Right atrium auricular region (tissue), 2 donors: ENCODE data around the gene SATB1. TPM values are rescaled to one million over a fixed set of nuclear protein-coding genes. Genes with fewer than 3 reads are reported as not detected.

Source experiments
- DNase-seq: peaks from one replicate; pipeline ENCODE4 v3.0.0-alpha.2; 2019; ENCODE audit warnings: low spot score
- H3K27ac ChIP-seq, 2 donors: fragments of 200-600 bp; sonication (generic); 1 replicate in 1 of 2; 2 replicates in 1 of 2; pipeline ENCODE4 v1.5.1; 2016 to 2019
- H3K27me3 ChIP-seq, 2 donors: fragments of 200-600 bp; sonication (generic); one replicate each; pipeline versions ENCODE4 v1.5.1 to v1.6.0; 2017 to 2019
- H3K36me3 ChIP-seq: fragments of 200-600 bp; sonication (generic); one replicate; pipeline ENCODE4 v1.5.1; 2016
- H3K4me1 ChIP-seq, 2 donors: fragments of 200-600 bp; sonication (generic); one replicate each; pipeline versions ENCODE4 v1.5.1 to v1.6.0; 2017 to 2019
- H3K4me3 ChIP-seq, 2 donors: fragments of 200-600 bp; sonication (generic); 1 replicate in 1 of 2; 2 replicates in 1 of 2; pipeline ENCODE4 v1.5.1; 2017 to 2019; ENCODE audit warnings: mild to moderate bottlenecking in 1 of 2, moderate library complexity in 1 of 2
- H3K9me3 ChIP-seq, 2 donors: fragments of 200-600 bp; sonication (generic); one replicate each; pipeline ENCODE4 v1.5.1; 2019
- CTCF ChIP-seq, 2 donors: fragments of 200-600 bp; sonication (generic); IDR thresholded peaks; one replicate each; pipeline ENCODE4 v1.5.1; 2019; ENCODE audit warnings: antibody characterized with exemption in 2 of 2
- total RNA-seq, 2 donors: library from RNA; depleted of rRNA; stranded (reverse); fragments of >200 nt; gene quantifications; one replicate each; pipeline ENCODE4 v1.1.0, GENCODE V29; 2016

The SATB1 gene
- total RNA-seq, 2 donors from 2014 or later: 41.6 to 45.2 TPM

DNA sequence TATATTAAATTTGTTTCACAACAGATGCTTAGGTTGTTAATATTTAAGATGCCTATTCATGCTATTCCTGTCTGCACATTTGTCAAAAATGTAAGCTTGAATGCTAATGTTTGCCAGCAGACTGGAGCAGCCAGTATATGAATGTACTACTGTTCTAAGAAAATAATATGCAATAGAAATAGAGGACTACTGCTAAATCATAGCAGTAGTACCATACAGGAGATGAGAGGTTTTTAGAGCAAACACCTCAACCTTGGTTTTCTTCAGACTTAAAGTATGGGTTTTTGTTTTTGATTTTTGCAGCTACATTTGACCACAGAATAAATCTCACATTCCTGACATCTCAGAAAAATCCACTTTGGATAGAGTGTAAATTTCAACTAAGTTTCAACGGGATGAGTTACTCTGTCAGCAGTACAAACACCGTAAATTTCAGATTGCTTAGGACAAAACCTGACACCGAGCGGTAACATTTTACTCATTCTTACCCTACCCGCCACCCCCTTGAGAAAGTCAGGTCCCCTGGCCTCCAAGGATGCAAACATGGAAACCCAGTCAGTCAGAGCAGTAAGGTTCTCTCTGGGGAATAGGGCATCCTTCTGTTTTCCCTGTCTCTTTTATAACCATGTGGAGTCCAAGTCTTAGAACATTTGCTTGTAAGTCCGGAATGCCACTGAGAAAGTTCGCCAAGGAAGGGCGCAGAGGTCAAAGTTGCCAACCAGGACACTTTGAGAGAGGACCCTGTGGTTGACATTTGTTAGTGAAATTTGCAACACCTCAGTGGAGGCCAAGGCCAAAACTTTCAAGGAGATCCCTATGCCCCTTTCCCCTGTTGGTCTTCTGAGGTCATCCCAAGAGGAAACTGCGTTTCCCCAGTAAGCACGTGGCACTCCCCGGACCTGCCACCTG lies 17.9 kb upstream of the SATB1 start:
- H3K36me3 ChIP-seq: no peaks in the 10 kb centered on the region
- H3K4me3 ChIP-seq: peak overlapping the region in 1 of 2 donors; percentile 64
- H3K27ac ChIP-seq: no peak overlapping the region
- H3K9me3 ChIP-seq: no peaks in the 10 kb centered on the region
- peaks cover 0 to 18% of the 10 kb centered on the region in 2 donors for H3K4me1 ChIP-seq
- no peaks in the 10 kb centered on the region for H3K27me3 ChIP-seq
- DNase-seq: no peak
- no peak for TF ChIP-seq CTCF (IDR thresholded peaks at IDR 0.05)

DNA sequence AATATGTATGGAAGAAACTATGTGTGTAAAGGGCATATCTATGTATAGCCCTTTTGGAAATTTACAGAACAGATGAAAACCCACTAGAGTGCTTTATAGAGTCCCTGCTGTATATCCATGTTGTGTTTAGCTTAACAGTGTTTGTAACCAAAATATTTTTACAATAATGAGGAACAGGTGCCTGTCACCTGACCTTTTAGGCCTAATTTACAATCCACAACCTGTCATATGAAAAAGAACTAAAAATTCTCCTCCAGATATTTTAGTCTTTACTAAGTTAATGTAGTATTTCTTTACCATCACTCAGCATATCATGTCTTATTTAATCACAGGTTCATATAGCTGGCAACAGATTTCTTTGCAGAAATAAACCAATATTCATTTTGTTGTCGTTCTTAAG lies 16.4 kb upstream of the SATB1 start:
- TF ChIP-seq CTCF (IDR thresholded peaks at IDR 0.05): no peak
- H3K27ac ChIP-seq: no peak overlapping the region
- H3K36me3 ChIP-seq: no peaks in the 10 kb centered on the region
- peaks cover 0 to 18% of the 10 kb centered on the region in 2 donors for H3K4me1 ChIP-seq
- DNase-seq: no peak
- no peaks in the 10 kb centered on the region for H3K9me3 ChIP-seq
- H3K4me3 ChIP-seq: no peak overlapping the region
- no peaks in the 10 kb centered on the region for H3K27me3 ChIP-seq

DNA sequence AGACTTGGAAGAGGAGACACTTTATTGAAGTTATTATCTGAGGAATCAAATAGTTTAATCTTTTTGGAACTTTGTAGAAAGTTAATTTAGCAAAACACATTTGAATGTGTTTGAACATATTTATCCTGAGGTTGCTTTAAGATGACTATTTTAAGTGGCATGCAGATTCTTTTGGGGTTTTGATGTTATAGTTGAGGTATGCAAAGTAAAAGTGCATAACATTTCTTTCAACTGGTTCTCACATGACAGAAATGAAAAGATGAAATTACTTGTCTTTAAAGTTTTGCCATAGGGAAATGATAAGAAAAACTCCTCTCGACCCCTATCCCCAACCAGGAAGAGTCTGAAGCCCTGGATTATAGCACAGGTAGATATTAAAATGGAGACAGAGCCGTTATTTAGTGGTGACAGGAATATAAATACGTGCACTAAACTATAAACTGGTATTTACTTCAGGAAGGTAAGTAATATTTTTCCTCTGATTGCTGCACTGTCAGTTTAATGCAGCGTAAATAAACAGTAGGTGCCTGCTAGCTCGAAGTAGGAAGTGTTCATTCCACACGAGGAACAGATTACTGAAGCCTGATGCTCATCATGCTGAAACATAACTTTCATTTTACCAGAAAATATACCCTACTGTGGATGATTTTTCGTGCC lies 15.1 kb upstream of the SATB1 start:
- Histone ChIP-seq H3K27me3 (no peaks in the 10 kb centered on the region), H3K9me3 (no peaks in the 10 kb centered on the region), H3K36me3 (no peaks in the 10 kb centered on the region), H3K4me3 (no peak overlapping the region), H3K27ac (no peak overlapping the region), H3K4me1 (peaks cover 0 to 12% of the 10 kb centered on the region in 2 donors)
- TF ChIP-seq CTCF (IDR thresholded peaks at IDR 0.05): no peak
- DNase-seq: no peak

DNA sequence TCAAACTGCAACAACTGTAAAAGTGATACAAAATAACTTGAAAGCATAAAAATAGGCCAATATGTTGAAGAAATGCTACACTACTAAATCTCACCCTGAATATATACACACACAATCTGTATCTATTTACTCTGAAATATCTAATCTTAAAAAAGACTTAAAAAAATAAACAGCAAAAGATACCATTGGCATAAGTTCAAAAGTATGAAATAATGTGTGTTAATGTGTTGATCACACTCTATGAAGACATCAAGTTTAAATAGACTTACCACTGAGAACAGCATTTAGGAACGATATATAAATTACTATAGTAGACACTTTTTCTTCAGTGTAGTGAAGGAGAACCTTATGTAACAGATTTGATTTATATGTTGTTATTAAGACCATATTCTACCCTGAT lies 14.1 kb upstream of the SATB1 start:
- H3K27me3 ChIP-seq: no peaks in the 10 kb centered on the region
- no peak overlapping the region for H3K27ac ChIP-seq
- DNase-seq: no peak
- H3K9me3 ChIP-seq: no peaks in the 10 kb centered on the region
- TF ChIP-seq CTCF (IDR thresholded peaks at IDR 0.05): no peak
- peaks cover 0 to 9% of the 10 kb centered on the region in 2 donors for H3K4me1 ChIP-seq
- no peak overlapping the region for H3K4me3 ChIP-seq
- H3K36me3 ChIP-seq: no peaks in the 10 kb centered on the region

DNA sequence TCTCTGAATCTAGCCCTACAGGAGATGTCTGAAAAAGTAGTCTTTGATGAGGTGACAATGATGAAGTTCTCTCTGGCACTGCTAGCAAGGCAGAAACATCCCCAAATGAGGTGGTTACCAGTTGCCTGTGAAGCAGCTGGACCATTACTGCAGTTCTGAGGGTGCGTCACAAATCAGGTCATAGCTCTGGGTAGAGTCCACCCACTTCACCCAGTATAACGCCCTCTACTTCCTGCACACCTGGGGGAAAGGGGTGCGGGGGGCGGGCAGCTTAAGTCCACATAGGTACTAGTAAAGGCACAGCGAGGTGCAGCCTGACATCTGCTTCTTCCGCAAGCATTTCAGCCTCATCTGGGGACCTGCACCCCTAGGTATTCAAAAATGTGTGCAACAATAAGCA lies 13.4 kb upstream of the SATB1 start:
- H3K4me3 ChIP-seq: no peak overlapping the region
- no peaks in the 10 kb centered on the region for H3K36me3 ChIP-seq
- no peak for DNase-seq
- H3K4me1 ChIP-seq: peaks cover 0 to 2% of the 10 kb centered on the region in 2 donors
- H3K27ac ChIP-seq: no peak overlapping the region
- no peaks in the 10 kb centered on the region for H3K27me3 ChIP-seq
- no peaks in the 10 kb centered on the region for H3K9me3 ChIP-seq
- no peak for TF ChIP-seq CTCF (IDR thresholded peaks at IDR 0.05)
